Gastroesophageal sphincter (tissue), 4 donors: Measurements from ENCODE around the gene SCRN2. TPM values are rescaled to one million over a fixed set of nuclear protein-coding genes. Genes with fewer than 3 reads are reported as not detected.

Experiments
- ATAC-seq: fragments of 150-250 bp; one replicate; pipeline ENCODE4 v1.9.1; 2016; ENCODE audit warnings: mild to moderate bottlenecking, moderate library complexity
- H3K27ac ChIP-seq, 4 donors: fragments of 200-600 bp; sonication (generic) in 3 of 4; 1 replicate in 3 of 4; 2 replicates in 1 of 4; pipeline ENCODE4 v1.5.1; 2016 to 2019
- H3K27me3 ChIP-seq: fragments of 200-600 bp; sonication (generic); one replicate; pipeline ENCODE4 v1.5.1; 2019
- H3K36me3 ChIP-seq, 2 donors: fragments of 200-600 bp; sonication (generic); one replicate each; pipeline ENCODE4 v1.5.1; 2019; ENCODE audit warnings: control low read depth in 1 of 2
- H3K4me1 ChIP-seq, 3 donors: fragments of 200-600 bp; sonication (generic); 1 replicate in 2 of 3; 2 replicates in 1 of 3; pipeline ENCODE4 v1.5.1; 2016 to 2019; ENCODE audit warnings: control low read depth in 2 of 3
- H3K4me3 ChIP-seq, 2 donors: fragments of 200-600 bp; sonication (generic); one replicate each; pipeline ENCODE4 v1.5.1; 2019; ENCODE audit warnings: mild to moderate bottlenecking in 1 of 2, moderate library complexity in 1 of 2
- H3K9me3 ChIP-seq, 3 donors: fragments of 200-600 bp; sonication (generic); one replicate each; pipeline ENCODE4 v1.5.1; 2017 to 2019; ENCODE audit warnings: control low read depth in 2 of 3
- EP300 ChIP-seq: sonication (generic); formaldehyde crosslinking; IDR thresholded peaks from one replicate; pipeline ENCODE4 v1.6.1; 2017; ENCODE audit warnings: antibody characterized with exemption, mild to moderate bottlenecking
- POLR2A ChIP-seq, 2 donors: fragments of 450-650 bp; IDR thresholded peaks; one replicate each; pipeline ENCODE4 v1.6.1; 2017; ENCODE audit warnings: antibody characterized with exemption in 2 of 2, mild to moderate bottlenecking in 2 of 2, moderate library complexity in 1 of 2
- POLR2AphosphoS5 ChIP-seq: sonication (generic); formaldehyde crosslinking; IDR thresholded peaks from one replicate; pipeline ENCODE4 v1.6.1; 2017; ENCODE audit warnings: antibody characterized with exemption
- WGBS, 2 donors: methylation state at CpG; one replicate each; pipeline ENCODE4 v1.1.5; 2018; ENCODE audit warnings: low coverage in 1 of 2; 5-methylcytosine and 5-hydroxymethylcytosine counted together
- total RNA-seq, 4 donors: library from RNA; depleted of rRNA; stranded (reverse); fragments of >200 nt; gene quantifications; one replicate each; pipeline ENCODE4 v1.1.0, GENCODE V29; 2016
- TF ChIP-seq, protein P1 (sequence below), 4 experiments: fragments of 200-600 bp in 2 of 4; fragments of 450-650 bp in 2 of 4; sonication (generic) in 1 of 4; IDR thresholded peaks; one replicate each; pipeline ENCODE4 v1.5.1; 2017 to 2019; ENCODE audit warnings: antibody characterized with exemption in 4 of 4, mild to moderate bottlenecking in 2 of 4, moderate library complexity in 2 of 4

The SCRN2 gene
- total RNA-seq, 4 donors from 2014 or later = 17.4 to 28.9 (median 21.8) TPM

DNA sequence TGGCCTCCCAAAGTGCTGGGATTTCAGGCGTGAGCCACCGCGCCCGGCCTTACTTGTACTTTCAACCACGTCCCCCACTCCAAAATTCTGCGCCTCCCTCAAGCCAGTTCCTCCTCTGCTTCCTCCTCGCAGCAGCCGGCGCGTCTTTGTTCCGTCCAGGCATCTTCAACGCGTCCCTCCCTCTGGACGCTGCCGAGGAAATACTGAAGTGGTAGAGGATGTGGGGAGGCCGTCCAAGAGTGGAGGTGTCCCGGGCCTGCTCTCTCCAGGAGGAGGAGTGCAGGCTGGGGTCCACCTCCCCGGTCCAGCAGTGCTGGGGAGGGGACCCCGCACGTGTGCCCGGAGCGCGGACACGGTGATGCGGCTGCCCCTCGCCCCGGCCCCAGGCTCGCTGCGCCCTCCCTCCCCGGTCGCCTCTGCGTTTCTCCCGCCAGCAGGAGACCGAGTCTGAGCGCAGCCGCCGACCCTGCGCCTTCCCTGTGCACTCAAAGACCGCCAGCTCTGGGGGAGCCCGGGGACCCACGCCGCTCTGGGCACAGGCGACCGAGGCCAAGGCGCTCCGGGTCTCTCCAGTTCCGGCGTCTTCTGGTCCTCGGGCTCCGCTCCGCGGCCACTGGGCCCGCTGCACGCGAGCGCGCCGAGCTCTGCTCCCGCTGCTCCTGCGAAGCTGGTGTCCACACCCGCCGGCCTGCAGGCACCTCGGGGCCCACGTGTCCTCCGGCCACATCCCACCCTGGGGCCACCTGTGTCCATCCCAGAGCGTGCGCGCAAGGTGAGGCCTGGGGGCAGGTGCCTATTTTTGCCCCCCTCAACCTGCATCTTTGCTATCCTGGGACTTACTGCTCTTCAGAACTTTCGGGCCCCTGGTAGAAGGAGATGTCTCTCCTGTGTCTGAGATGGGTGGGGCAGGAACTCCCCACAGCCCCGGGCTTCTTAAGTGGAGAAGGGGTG, 51.2 kb downstream of the SCRN2 start:
- TF ChIP-seq POLR2A (IDR thresholded peaks at IDR 0.05) (no peak), POLR2AphosphoS5 (no peak), EP300 (no peak)
- TF ChIP-seq, protein P1, sequence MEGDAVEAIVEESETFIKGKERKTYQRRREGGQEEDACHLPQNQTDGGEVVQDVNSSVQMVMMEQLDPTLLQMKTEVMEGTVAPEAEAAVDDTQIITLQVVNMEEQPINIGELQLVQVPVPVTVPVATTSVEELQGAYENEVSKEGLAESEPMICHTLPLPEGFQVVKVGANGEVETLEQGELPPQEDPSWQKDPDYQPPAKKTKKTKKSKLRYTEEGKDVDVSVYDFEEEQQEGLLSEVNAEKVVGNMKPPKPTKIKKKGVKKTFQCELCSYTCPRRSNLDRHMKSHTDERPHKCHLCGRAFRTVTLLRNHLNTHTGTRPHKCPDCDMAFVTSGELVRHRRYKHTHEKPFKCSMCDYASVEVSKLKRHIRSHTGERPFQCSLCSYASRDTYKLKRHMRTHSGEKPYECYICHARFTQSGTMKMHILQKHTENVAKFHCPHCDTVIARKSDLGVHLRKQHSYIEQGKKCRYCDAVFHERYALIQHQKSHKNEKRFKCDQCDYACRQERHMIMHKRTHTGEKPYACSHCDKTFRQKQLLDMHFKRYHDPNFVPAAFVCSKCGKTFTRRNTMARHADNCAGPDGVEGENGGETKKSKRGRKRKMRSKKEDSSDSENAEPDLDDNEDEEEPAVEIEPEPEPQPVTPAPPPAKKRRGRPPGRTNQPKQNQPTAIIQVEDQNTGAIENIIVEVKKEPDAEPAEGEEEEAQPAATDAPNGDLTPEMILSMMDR (IDR thresholded peaks at IDR 0.05) = peak in 3 of 4 experiments; percentile 53 to 68 (median 60)
- Histone ChIP-seq H3K27ac (peak overlapping the region in 1 of 4 donors; percentile 46), H3K27me3 (peaks cover 96% of the 10 kb centered on the region), H3K4me3 (peak overlapping the region; percentile 2 to 47), H3K36me3 (no peaks in the 10 kb centered on the region), H3K9me3 (no peaks in the 10 kb centered on the region), H3K4me1 (peaks cover 0 to 11% (median 7%) of the 10 kb centered on the region in 3 donors)
- 0 to 14% methylated on average over 1 to 2 of the region's 70 CpGs for WGBS, 2 donors
- ATAC-seq = peak; percentile 76

Other genes with a start within 250 kb of the SCRN2 start
- 100 to 1,000 TPM; 192 to 215 (median 211) TPM for gene KPNB1, start 191.4 kb downstream of the SCRN2 start, total RNA-seq
- 10 to 100 TPM; 13.9 to 25.1 (median 18.0) TPM for gene TBKBP1, start 147.1 kb downstream of the SCRN2 start, total RNA-seq
- gene TBX21, start 108.0 kb downstream of the SCRN2 start, total RNA-seq = 1 to 10 TPM in 1 of 4 donors, under 1 TPM in 1, not detected in 2; 0.94 to 1.1 TPM
- gene OSBPL7, start 19.5 kb downstream of the SCRN2 start, total RNA-seq = 1 to 10 TPM; 2.2 to 4.1 (median 3.8) TPM
- 10 to 100 TPM; 34.9 to 74.9 (median 55.0) TPM for gene MRPL10, start 9.7 kb downstream of the SCRN2 start, total RNA-seq
- gene LRRC46, start 9.6 kb downstream of the SCRN2 start, total RNA-seq = 1 to 10 TPM in 1 of 4 donors, under 1 TPM in 1, not detected in 2; 0.46 to 1.3 TPM
- under 1 TPM; 0.12 to 0.31 (median 0.14) TPM for gene SP6, start 9.9 kb upstream of the SCRN2 start, total RNA-seq
- 10 to 100 TPM in 2 of 4 donors, 1 to 10 TPM in 2; 3.4 to 16.2 (median 10.0) TPM for gene SP2, start 55.0 kb upstream of the SCRN2 start, total RNA-seq
- gene PNPO, start 100.3 kb upstream of the SCRN2 start, total RNA-seq = 10 to 100 TPM; 20.3 to 43.9 (median 21.9) TPM
- 1 to 10 TPM in 1 of 4 donors, under 1 TPM in 1, not detected in 2; 0.19 to 3.5 TPM for gene PRR15L, start 116.6 kb upstream of the SCRN2 start, total RNA-seq
- 10 to 100 TPM; 43.8 to 98.8 (median 63.8) TPM for gene CDK5RAP3, start 129.8 kb upstream of the SCRN2 start, total RNA-seq
- gene COPZ2, start 196.5 kb upstream of the SCRN2 start, total RNA-seq = 10 to 100 TPM; 40.6 to 75.5 (median 49.4) TPM
- gene NFE2L1, start 207.1 kb upstream of the SCRN2 start, total RNA-seq = 100 to 1,000 TPM; 166 to 289 (median 182) TPM